Measurements from ENCODE around the gene TCHP. TPM values are rescaled to one million over a fixed set of nuclear protein-coding genes. Genes with fewer than 3 reads are reported as not detected.

The TCHP gene

DNA sequence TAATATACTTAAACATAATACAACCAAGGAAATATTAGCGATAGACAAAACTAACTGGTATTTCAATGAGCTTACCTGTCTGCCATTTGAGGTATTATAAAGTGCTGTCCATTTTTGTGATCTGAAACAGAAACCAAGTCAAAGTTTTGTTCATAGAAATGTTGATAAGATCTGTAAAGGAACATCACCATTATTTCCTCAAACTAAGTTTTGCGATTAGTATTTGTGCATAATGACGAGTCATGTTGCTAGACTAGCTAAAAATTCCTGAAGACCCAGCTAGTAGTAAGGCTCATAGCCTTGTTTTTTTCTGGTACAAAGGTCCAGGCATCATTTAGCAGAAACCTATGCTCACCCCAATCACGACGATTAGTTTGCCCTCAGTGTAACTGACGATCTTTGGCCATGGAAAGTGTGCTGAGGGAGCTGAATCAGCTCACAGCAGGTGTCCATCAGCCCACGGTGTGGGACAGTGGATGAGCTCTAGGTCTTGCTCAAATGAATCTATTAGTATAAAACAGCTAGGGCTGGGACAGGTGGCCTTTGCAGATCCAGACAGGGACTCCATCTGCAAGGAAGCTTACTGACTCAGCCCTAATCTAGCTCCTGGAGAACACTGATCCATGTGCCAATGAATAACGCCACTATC, 67.4 kb downstream of the TCHP start:
- Histone ChIP-seq H3K14ac (ENCODE audit: low read length) (no peak overlapping the region), H3K36me3 (replicated peaks in 1 of 2; ENCODE audit: control insufficient read depth in 2 of 2, insufficient read depth in 2 of 2, low read length in 2 of 2) (peaks cover 3 to 77% of the 10 kb centered on the region in 2 donors), H3K4me1 (ENCODE audit: control insufficient read depth in 2 of 2, insufficient read depth in 1 of 2, low read depth in 1 of 2, low read length in 2 of 2) (peaks cover 0 to 3% of the 10 kb centered on the region in 2 donors), H3K4me2 (ENCODE audit: insufficient read depth, low read length, poor library complexity, severe bottlenecking) (no peak overlapping the region), H2AFZ (ENCODE audit: low read length) (no peak overlapping the region), H4K91ac (ENCODE audit: low read depth, low read length, poor library complexity) (no peak overlapping the region), H2BK12ac (ENCODE audit: low read length) (no peak overlapping the region), H3K18ac (ENCODE audit: low read length) (no peak overlapping the region), H3K9me3 (replicated peaks in 1 of 2; ENCODE audit: control insufficient read depth in 2 of 2, insufficient read depth in 1 of 2, low read depth in 1 of 2, low read length in 2 of 2) (no peaks in the 10 kb centered on the region), H3K27ac (replicated peaks; ENCODE audit: low read length) (no peak overlapping the region), H3K27me3 (ENCODE audit: control insufficient read depth in 3 of 3, insufficient read depth in 3 of 3, low read depth in 1 of 3, low read length in 3 of 3) (no peaks in the 10 kb centered on the region), H4K8ac (ENCODE audit: low read depth, low read length) (no peak overlapping the region), H3K4me3 (ENCODE audit: low read length in 2 of 2) (no peak overlapping the region), H3K9ac (ENCODE audit: low read depth, low read length, poor library complexity) (no peak overlapping the region), H2BK5ac (ENCODE audit: low read length) (no peak overlapping the region), H2BK15ac (ENCODE audit: low read length) (no peak overlapping the region), H3K23ac (ENCODE audit: low read depth, low read length, poor library complexity) (no peak overlapping the region), H3K4ac (ENCODE audit: low read length) (no peak overlapping the region), H3K79me1 (ENCODE audit: low read depth, low read length) (no peaks in the 10 kb centered on the region), H2AK5ac (ENCODE audit: low read depth, low read length) (no peak overlapping the region), H2BK120ac (ENCODE audit: low read depth, low read length) (no peak overlapping the region)
- WGBS, 2 donors (ENCODE audit: extremely low coverage in 2 of 2, insufficient read length in 2 of 2, insufficient replicate concordance in 1 of 2), result no CpG with 5 or more reads among the region's 8 CpGs
- no peak for DNase-seq (ENCODE audit: low spot score)

Small RNAs within 50 kb of the gene (small RNA-seq; reads per million reads assigned to genes)
- not detected for gene RN7SL441P (ENCODE audit: insufficient read depth)
